Cardiac fibroblast (primary cell): Measurements from ENCODE around the gene DNAH14.
"Not testable (repeated sequence)": the region's sequence is repeated elsewhere in the genome, so short reads cannot be mapped to it uniquely, and the experiment has no call there.

Source experiments
- DNase-seq, 2 donors: peaks; one replicate each; pipeline versions ENCODE4 v3.0.0 to v3.0.0-alpha.2; 2010; ENCODE audit warnings: low read depth in 2 of 2
- H3K4me3 ChIP-seq, 2 donors: replicated peaks in 1 of 2; 1 replicate in 1 of 2; 2 replicates in 1 of 2; pipeline ENCODE4 v1.5.1; 2011; ENCODE audit warnings: low read depth in 2 of 2, low read length in 2 of 2, mild to moderate bottlenecking in 2 of 2, moderate library complexity in 1 of 2
- CTCF ChIP-seq: IDR thresholded peaks from one replicate; pipeline ENCODE4 v1.5.1; 2011; ENCODE audit warnings: low read depth, mild to moderate bottlenecking, low read length, inconsistent platforms

DNAH14 gene

GRCh38 chr1:225155555-225155954, 226.1 kb downstream of the DNAH14 start:
- no peak overlapping the region for H3K4me3 ChIP-seq
- no peak for TF ChIP-seq CTCF
- DNase-seq: no peak

GRCh38 chr1:225156254-225156653, 226.8 kb downstream of the DNAH14 start:
- TF ChIP-seq CTCF: no peak

GRCh38 chr1:225158291-225158690, 228.8 kb downstream of the DNAH14 start:
- TF ChIP-seq CTCF: no peak
- DNase-seq: no peak
- H3K4me3 ChIP-seq: no peak overlapping the region

More at GRCh38 chr1:225156254-225156653, 226.8 kb downstream of the DNAH14 start:
- DNase-seq: peak; percentile 55 to 69
- no peak overlapping the region for H3K4me3 ChIP-seq

- no peak overlapping the region for H3K4me3 ChIP-seq
- no peak for TF ChIP-seq CTCF
- DNase-seq: no peak
Observed at GRCh38 chr1:225159793-225160192, 230.3 kb downstream of the DNAH14 start.

- DNase-seq, H3K4me3 ChIP-seq: not testable (repeated sequence)
Observed at GRCh38 chr1:225177409-225177808, 247.9 kb downstream of the DNAH14 start.

- no peak for DNase-seq
- TF ChIP-seq CTCF: no peak
Observed at GRCh38 chr1:225179686-225180085, 250.2 kb downstream of the DNAH14 start.

GRCh38 chr1:225182716-225183115, 253.2 kb downstream of the DNAH14 start:
- no peak for TF ChIP-seq CTCF
- H3K4me3 ChIP-seq: no peak overlapping the region
- no peak for DNase-seq

More at GRCh38 chr1:225179686-225180085, 250.2 kb downstream of the DNAH14 start:
- no peak overlapping the region for H3K4me3 ChIP-seq
